Measurements from ENCODE around the gene CAPZA2. TPM values are rescaled to one million over a fixed set of nuclear protein-coding genes. Genes with fewer than 3 reads are reported as not detected.

Gene CAPZA2
- total RNA-seq, 4 donors from 2014 or later = 142 to 215 (median 176) TPM

- Histone ChIP-seq H3K36me3 (peaks cover 0 to 4% of the 10 kb centered on the region in 2 donors), H3K27ac (no peak overlapping the region), H3K9me3 (no peaks in the 10 kb centered on the region), H3K4me1 (peaks cover 0 to 9% of the 10 kb centered on the region in 2 donors), H3K27me3 (no peaks in the 10 kb centered on the region), H3K4me3 (replicated peaks in 1 of 3) (no peak overlapping the region)
- intact Hi-C loops (cut with DNase I) = no loop called here
- 93 to 97% methylated on average over 2 of the region's 2 CpGs for WGBS, 2 donors
- TF ChIP-seq POLR2A (IDR thresholded peaks at IDR 0.05) = no peak
- no peak for TF ChIP-seq CTCF (IDR thresholded peaks at IDR 0.05)
- DNase-seq = no peak
These were observed 23.3 kb downstream of the CAPZA2 start for GRCh38 chr7:116885724-116886123.

- intact Hi-C loops (cut with DNase I) = no loop called here
- TF ChIP-seq CTCF (IDR thresholded peaks at IDR 0.05) (no peak), POLR2A (IDR thresholded peaks at IDR 0.05) (no peak)
- DNase-seq = peak; percentile 19 to 32
- Histone ChIP-seq H3K27ac (no peak overlapping the region), H3K36me3 (peaks cover 0 to 4% of the 10 kb centered on the region in 2 donors), H3K27me3 (no peaks in the 10 kb centered on the region), H3K4me1 (peaks cover 0 to 9% of the 10 kb centered on the region in 2 donors), H3K9me3 (no peaks in the 10 kb centered on the region), H3K4me3 (replicated peaks in 1 of 3) (no peak overlapping the region)
These were observed 24.3 kb downstream of the CAPZA2 start for GRCh38 chr7:116886543-116887156.

GRCh38 chr7:116888895-116889294 is 26.5 kb downstream of the CAPZA2 start:
- DNase-seq = no peak
- Histone ChIP-seq H3K9me3 (no peaks in the 10 kb centered on the region), H3K4me3 (replicated peaks in 1 of 3) (no peak overlapping the region), H3K27me3 (no peaks in the 10 kb centered on the region), H3K36me3 (peaks cover 4 to 7% of the 10 kb centered on the region in 2 donors), H3K27ac (no peak overlapping the region), H3K4me1 (peaks cover 0 to 9% of the 10 kb centered on the region in 2 donors)
- TF ChIP-seq POLR2A (IDR thresholded peaks at IDR 0.05) (no peak), CTCF (IDR thresholded peaks at IDR 0.05) (no peak)
- intact Hi-C loops (cut with DNase I) = no loop called here
- 77 to 78% methylated on average over 3 of the region's 3 CpGs for WGBS, 2 donors

- no peak for DNase-seq
- WGBS, 2 donors = 50 to 77% methylated on average over 2 of the region's 2 CpGs
- intact Hi-C loops (cut with DNase I) = no loop called here
- no peak overlapping the region for H3K27ac ChIP-seq
- TF ChIP-seq CTCF (IDR thresholded peaks at IDR 0.05) (no peak), POLR2A (IDR thresholded peaks at IDR 0.05) (no peak)
- H3K36me3 ChIP-seq = peaks cover 0 to 7% of the 10 kb centered on the region in 2 donors
- H3K4me3 ChIP-seq (replicated peaks in 1 of 3) = no peak overlapping the region
- H3K4me1 ChIP-seq = no peaks in the 10 kb centered on the region
- H3K9me3 ChIP-seq = no peaks in the 10 kb centered on the region
- H3K27me3 ChIP-seq = no peaks in the 10 kb centered on the region
These were observed 33.5 kb downstream of the CAPZA2 start for GRCh38 chr7:116895849-116896248.

- H3K9me3 ChIP-seq = no peaks in the 10 kb centered on the region
These were observed 35.3 kb downstream of the CAPZA2 start for GRCh38 chr7:116897661-116898060.

More at GRCh38 chr7:116897661-116898060, 35.3 kb downstream of the CAPZA2 start:
- intact Hi-C loops (cut with DNase I) = no loop called here
- Histone ChIP-seq H3K4me1 (no peaks in the 10 kb centered on the region), H3K4me3 (replicated peaks in 1 of 3) (no peak overlapping the region), H3K27me3 (no peaks in the 10 kb centered on the region), H3K36me3 (peaks cover 0 to 7% of the 10 kb centered on the region in 2 donors), H3K27ac (no peak overlapping the region)
- DNase-seq = no peak
- WGBS, 2 donors = 93 to 97% methylated on average over 4 of the region's 4 CpGs
- TF ChIP-seq CTCF (IDR thresholded peaks at IDR 0.05) = no peak
